Neural progenitor cell (in vitro differentiated cells): ENCODE results near the gene PTPN20. TPM values are rescaled to one million over a fixed set of nuclear protein-coding genes. Genes with fewer than 3 reads are reported as not detected.

ENCODE experiments used
- DNase-seq: peaks from one replicate; pipeline ENCODE4 v3.0.0-alpha.2; 2016; ENCODE audit warnings: low spot score
- H2AFZ ChIP-seq: fragments of 200-600 bp; sonication (generic); replicated peaks from 2 replicates; pipeline ENCODE4 v1.6.1; 2016; ENCODE audit warnings: antibody characterized with exemption
- H3F3A ChIP-seq: fragments of 200-600 bp; sonication (generic); 2 replicates; pipeline ENCODE4 v1.6.1; 2016; ENCODE audit warnings: antibody characterized with exemption, low read depth
- H3K27ac ChIP-seq: fragments of 200-600 bp; sonication (generic); 2 replicates; pipeline ENCODE4 v1.5.1; 2016; ENCODE audit warnings: mild to moderate bottlenecking
- H3K27me3 ChIP-seq: fragments of 200-600 bp; sonication (generic); 2 replicates; pipeline ENCODE4 v1.6.1; 2016; ENCODE audit warnings: mild to moderate bottlenecking, moderate library complexity
- H3K36me3 ChIP-seq: fragments of 200-600 bp; sonication (generic); 2 replicates; pipeline ENCODE4 v1.5.1; 2016
- H3K4me1 ChIP-seq: fragments of 200-600 bp; sonication (generic); 2 replicates; pipeline ENCODE4 v1.6.1; 2016; ENCODE audit warnings: mixed run types
- H3K4me2 ChIP-seq: fragments of 200-600 bp; sonication (generic); 2 replicates; pipeline ENCODE4 v1.6.1; 2016
- H3K4me3 ChIP-seq: fragments of 200-600 bp; sonication (generic); 2 replicates; pipeline ENCODE4 v1.5.1; 2016
- H3K79me2 ChIP-seq: fragments of 200-600 bp; sonication (generic); 2 replicates; pipeline ENCODE4 v1.6.1; 2016; ENCODE audit warnings: low read depth
- H3K9ac ChIP-seq: fragments of 200-600 bp; sonication (generic); 2 replicates; pipeline ENCODE4 v1.6.1; 2016
- H3K9me3 ChIP-seq: fragments of 200-600 bp; sonication (generic); 2 replicates; pipeline ENCODE4 v1.5.1; 2016; ENCODE audit warnings: low read depth
- H4K20me1 ChIP-seq: fragments of 200-600 bp; sonication (generic); 2 replicates; pipeline ENCODE4 v1.6.1; 2016; ENCODE audit warnings: low read depth
- H3K27ac Mint-ChIP-seq: 3 replicates; pipeline ENCODE4 v1.8.0; 2021; ENCODE audit warnings: mixed read lengths
- H3K27me3 Mint-ChIP-seq: 2 replicates; pipeline ENCODE4 v1.8.0; 2022; ENCODE audit warnings: low read depth, mild to moderate bottlenecking, inconsistent platforms, moderate library complexity, mixed read lengths; ENCODE audit not compliant: insufficient read depth
- H3K36me3 Mint-ChIP-seq: 3 replicates; pipeline ENCODE4 v1.8.0; 2021; ENCODE audit warnings: mixed read lengths
- H3K4me1 Mint-ChIP-seq: 3 replicates; pipeline ENCODE4 v1.8.0; 2021; ENCODE audit warnings: mixed read lengths
- H3K4me3 Mint-ChIP-seq: 3 replicates; pipeline ENCODE4 v1.8.0; 2021; ENCODE audit warnings: mild to moderate bottlenecking, moderate library complexity, mixed read lengths
- H3K9me3 Mint-ChIP-seq: 3 replicates; pipeline ENCODE4 v1.8.0; 2020; ENCODE audit warnings: mixed read lengths
- CTCF ChIP-seq: fragments of 200-600 bp; sonication (generic); IDR thresholded peaks from 2 replicates; pipeline ENCODE4 v1.5.1; 2017; ENCODE audit warnings: antibody characterized with exemption, mild to moderate bottlenecking
- EZH2 ChIP-seq: fragments of 200-600 bp; sonication (generic); IDR thresholded peaks from 2 replicates; pipeline ENCODE4 v1.6.1; 2017; ENCODE audit warnings: antibody characterized with exemption, mild to moderate bottlenecking, moderate library complexity
- EZH2phosphoT487 ChIP-seq: fragments of 200-600 bp; sonication (generic); IDR thresholded peaks from 2 replicates; pipeline ENCODE4 v1.6.1; 2017; ENCODE audit warnings: antibody characterized with exemption
- total RNA-seq: library from RNA; depleted of rRNA; stranded (reverse); fragments of >200 nt; gene quantifications from 2 replicates; pipeline ENCODE4 v1.2.3, GENCODE V29; 2015; ENCODE audit warnings: low replicate concordance

The PTPN20 gene
- total RNA-seq, 1 donor from 2014 or later: not detected

- no peaks in the 10 kb centered on the region for H3K9me3 ChIP-seq
- no peak overlapping the region for H3K9ac ChIP-seq
- H3K36me3 ChIP-seq: no peaks in the 10 kb centered on the region
- no peak overlapping the region for H3K27ac ChIP-seq
- H2AFZ ChIP-seq: no peak overlapping the region
- H3K4me2 ChIP-seq: no peak overlapping the region
- TF ChIP-seq CTCF (no peak), EZH2phosphoT487 (no peak)
- H3K79me2 ChIP-seq: no peaks in the 10 kb centered on the region
- H3K4me3 Mint-ChIP-seq: no peak overlapping the region
- DNase-seq: no peak
- H3K36me3 Mint-ChIP-seq: no peaks in the 10 kb centered on the region
- no peaks in the 10 kb centered on the region for H4K20me1 ChIP-seq
- no peaks in the 10 kb centered on the region for H3K27me3 ChIP-seq
- H3K4me1 ChIP-seq: no peaks in the 10 kb centered on the region
- H3F3A ChIP-seq: no peaks in the 10 kb centered on the region
- H3K9me3 Mint-ChIP-seq: peaks cover 5% of the 10 kb centered on the region
- H3K27ac Mint-ChIP-seq: no peak overlapping the region
- no peaks in the 10 kb centered on the region for H3K4me1 Mint-ChIP-seq
- no peaks in the 10 kb centered on the region for H3K27me3 Mint-ChIP-seq
- H3K4me3 ChIP-seq: no peak overlapping the region
Measured at GRCh38 chr10:46998595-46998994, 87.4 kb downstream of the PTPN20 start.

- no peaks in the 10 kb centered on the region for H3K27me3 Mint-ChIP-seq
- no peak overlapping the region for H3K4me2 ChIP-seq
- no peak overlapping the region for H3K4me3 Mint-ChIP-seq
- no peaks in the 10 kb centered on the region for H3K36me3 ChIP-seq
- no peak overlapping the region for H3K27ac Mint-ChIP-seq
- no peaks in the 10 kb centered on the region for H3K27me3 ChIP-seq
- no peak overlapping the region for H3K4me3 ChIP-seq
- H2AFZ ChIP-seq: no peak overlapping the region
- TF ChIP-seq EZH2 (no peak), CTCF (no peak), EZH2phosphoT487 (no peak)
- no peaks in the 10 kb centered on the region for H3F3A ChIP-seq
- no peaks in the 10 kb centered on the region for H3K4me1 ChIP-seq
- no peak overlapping the region for H3K27ac ChIP-seq
- H3K9ac ChIP-seq: no peak overlapping the region
- no peaks in the 10 kb centered on the region for H3K36me3 Mint-ChIP-seq
- no peak for DNase-seq
- peaks cover 5% of the 10 kb centered on the region for H3K9me3 Mint-ChIP-seq
- no peaks in the 10 kb centered on the region for H3K9me3 ChIP-seq
- H3K79me2 ChIP-seq: no peaks in the 10 kb centered on the region
- H3K4me1 Mint-ChIP-seq: no peaks in the 10 kb centered on the region
- H4K20me1 ChIP-seq: no peaks in the 10 kb centered on the region
Measured at GRCh38 chr10:46999217-46999616, 88.0 kb downstream of the PTPN20 start.

- no peak overlapping the region for H3K4me3 Mint-ChIP-seq
- Histone ChIP-seq H3K9ac (no peak overlapping the region), H2AFZ (no peak overlapping the region), H3F3A (no peaks in the 10 kb centered on the region), H3K27me3 (no peaks in the 10 kb centered on the region), H3K9me3 (no peaks in the 10 kb centered on the region), H3K4me3 (no peak overlapping the region), H3K4me1 (peaks cover 7% of the 10 kb centered on the region), H3K79me2 (no peaks in the 10 kb centered on the region), H3K27ac (no peak overlapping the region), H4K20me1 (no peaks in the 10 kb centered on the region), H3K36me3 (no peaks in the 10 kb centered on the region), H3K4me2 (no peak overlapping the region)
- H3K36me3 Mint-ChIP-seq: no peaks in the 10 kb centered on the region
- H3K27ac Mint-ChIP-seq: no peak overlapping the region
- DNase-seq: no peak
- TF ChIP-seq EZH2 (no peak), EZH2phosphoT487 (no peak), CTCF (no peak)
- no peaks in the 10 kb centered on the region for H3K9me3 Mint-ChIP-seq
- H3K4me1 Mint-ChIP-seq: peaks cover 16% of the 10 kb centered on the region
- H3K27me3 Mint-ChIP-seq: peaks cover 2% of the 10 kb centered on the region
Measured at GRCh38 chr10:47008769-47009168, 97.5 kb downstream of the PTPN20 start.
